Left cardiac atrium (tissue), 4 donors: ENCODE data around the gene KCNJ5. TPM values are rescaled to one million over a fixed set of nuclear protein-coding genes. Genes with fewer than 3 reads are reported as not detected.

ENCODE experiments used
- ATAC-seq, 2 donors: fragments of 200-7000 bp; cut with Tn5 transposase; one replicate each; pipeline ENCODE4 v1.9.1; 2020; ENCODE audit warnings: mild to moderate bottlenecking in 2 of 2, moderate library complexity in 2 of 2
- DNase-seq: peaks from one replicate; pipeline ENCODE4 v3.0.0-alpha.2; 2020
- intact Hi-C, 2 donors: fragments of 100-400 bp; cut with DNase I; formaldehyde crosslinking; loops; one replicate each; pipeline versions ENCODE4 v1.14.1 to v1.15.1; 2022 to 2023
- total RNA-seq, 2 donors: library from RNA; stranded (reverse); fragmentation: NEBNext Ultra II Directional; extraction: Animal tissue kit (Norgen Biotek cat#: 25700); gene quantifications; one replicate each; pipeline ENCODE4 v1.2.1, GENCODE V29; 2021
- donor health status: DM: no; HTN: yes; CAD: no.
- donor health status: DM: no; HTN: yes; CAD: no; lungs with severe emphysema.
- donor health status: DM: yes; HTN: yes; CAD: no.
- donor health status: Dilated cardiomyopathy.

Gene KCNJ5
- total RNA-seq, 2 donors from 2014 or later = 6.1 to 15.6 TPM

GRCh38 chr11:128891913-128892398, 800 bp downstream of the KCNJ5 start:
- DNase-seq (no peak), ATAC-seq (peak in 1 of 2 donors; percentile 12)
- intact Hi-C loops = no loop called here

- intact Hi-C loops = no loop called here
- no peak for DNase-seq
- no peak for ATAC-seq
These were observed 1.9 kb downstream of the KCNJ5 start for GRCh38 chr11:128892866-128893565.

GRCh38 chr11:128893578-128894285, 2.6 kb downstream of the KCNJ5 start:
- DNase-seq (no peak), ATAC-seq (peak in 1 of 2 donors; percentile 25)
- intact Hi-C loops = no loop called here

GRCh38 chr11:128894286-128894681, 3.1 kb downstream of the KCNJ5 start:
- intact Hi-C loops = no loop called here
- DNase-seq (no peak), ATAC-seq (no peak)

GRCh38 chr11:128894685-128895084, 3.5 kb downstream of the KCNJ5 start:
- DNase-seq (peak; percentile 76), ATAC-seq (peak; percentile 53 to 73)
- intact Hi-C loops = no loop called here

GRCh38 chr11:128895526-128895925, 4.4 kb downstream of the KCNJ5 start:
- peak in 1 of 2 donors; percentile 18 for ATAC-seq
- intact Hi-C loops = no loop called here
- DNase-seq = no peak

GRCh38 chr11:128896356-128896755, 5.2 kb downstream of the KCNJ5 start:
- intact Hi-C loops = no loop called here
- DNase-seq (no peak), ATAC-seq (no peak)

GRCh38 chr11:128897826-128898225, 6.7 kb downstream of the KCNJ5 start:
- DNase-seq = no peak
- ATAC-seq = no peak
- intact Hi-C loops = no loop called here

- DNase-seq = no peak
- intact Hi-C loops = no loop called here
These were observed 7.6 kb downstream of the KCNJ5 start for GRCh38 chr11:128898580-128899344.

GRCh38 chr11:128900468-128900867, 9.3 kb downstream of the KCNJ5 start:
- no peak for DNase-seq
- ATAC-seq = no peak
- intact Hi-C loops = no loop called here

More at GRCh38 chr11:128898580-128899344, 7.6 kb downstream of the KCNJ5 start:
- ATAC-seq = no peak

GRCh38 chr11:128901653-128902514, 10.7 kb downstream of the KCNJ5 start:
- ATAC-seq (no peak), DNase-seq (no peak)
- intact Hi-C loops = no loop called here

- ATAC-seq = no peak
- intact Hi-C loops = no loop called here
- no peak for DNase-seq
These were observed 11.4 kb downstream of the KCNJ5 start for GRCh38 chr11:128902515-128903066.

GRCh38 chr11:128903248-128904061, 12.3 kb downstream of the KCNJ5 start:
- ATAC-seq (peak; percentile 6 to 11), DNase-seq (no peak)
- intact Hi-C loops = no loop called here

- DNase-seq (no peak), ATAC-seq (no peak)
- intact Hi-C loops = no loop called here
These were observed 13.1 kb downstream of the KCNJ5 start for GRCh38 chr11:128904303-128904655.

GRCh38 chr11:128904656-128905344, 13.6 kb downstream of the KCNJ5 start:
- intact Hi-C loops = no loop called here
- DNase-seq (peak; percentile 47), ATAC-seq (peak; percentile 58 to 68)

- ATAC-seq = peak; percentile 56 to 58
- DNase-seq = no peak
- intact Hi-C loops = no loop called here
These were observed 14.4 kb downstream of the KCNJ5 start for GRCh38 chr11:128905345-128906184.
